SU-DHL-6 (cell line): Measurements from ENCODE around the gene TRIM24.

Experiments
- EZH2phosphoT487 ChIP-seq: fragments of 200-600 bp; sonication (generic), shearing (Covaris generic); conservative IDR thresholded peaks from 2 replicates; pipeline ENCODE4 v1.6.1; 2018; ENCODE audit warnings: mild to moderate bottlenecking, antibody characterized with exemption, low read length, moderate library complexity, mixed read lengths
- TF ChIP-seq, protein P1 (sequence below): fragments of 200-600 bp; sonication (generic); IDR thresholded peaks from one replicate; pipeline ENCODE4 v1.5.1; 2017; ENCODE audit warnings: antibody characterized with exemption, mild to moderate bottlenecking, low read length, moderate library complexity; ENCODE audit not compliant: insufficient read depth, poor library complexity, severe bottlenecking

DNA sequence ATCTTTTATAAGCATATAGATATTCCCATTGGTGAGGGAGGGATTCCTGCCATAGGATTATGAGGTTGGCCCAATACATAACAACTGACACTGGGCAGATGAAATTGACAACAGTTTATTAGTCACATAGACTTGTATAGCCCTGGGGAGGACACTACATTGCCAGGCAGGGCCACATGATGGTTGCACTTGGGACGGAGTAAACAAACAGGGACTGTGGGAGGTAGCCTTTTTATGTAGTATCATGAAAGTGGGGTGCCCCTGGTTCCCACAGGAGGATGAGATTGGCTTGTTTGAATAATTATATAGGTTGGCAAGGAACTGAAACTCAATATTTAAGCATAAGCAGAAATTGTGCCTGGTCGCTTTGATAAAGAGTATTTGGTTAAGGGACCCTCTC lies 23.5 kb downstream of the TRIM24 start:
- TF ChIP-seq, protein P1, sequence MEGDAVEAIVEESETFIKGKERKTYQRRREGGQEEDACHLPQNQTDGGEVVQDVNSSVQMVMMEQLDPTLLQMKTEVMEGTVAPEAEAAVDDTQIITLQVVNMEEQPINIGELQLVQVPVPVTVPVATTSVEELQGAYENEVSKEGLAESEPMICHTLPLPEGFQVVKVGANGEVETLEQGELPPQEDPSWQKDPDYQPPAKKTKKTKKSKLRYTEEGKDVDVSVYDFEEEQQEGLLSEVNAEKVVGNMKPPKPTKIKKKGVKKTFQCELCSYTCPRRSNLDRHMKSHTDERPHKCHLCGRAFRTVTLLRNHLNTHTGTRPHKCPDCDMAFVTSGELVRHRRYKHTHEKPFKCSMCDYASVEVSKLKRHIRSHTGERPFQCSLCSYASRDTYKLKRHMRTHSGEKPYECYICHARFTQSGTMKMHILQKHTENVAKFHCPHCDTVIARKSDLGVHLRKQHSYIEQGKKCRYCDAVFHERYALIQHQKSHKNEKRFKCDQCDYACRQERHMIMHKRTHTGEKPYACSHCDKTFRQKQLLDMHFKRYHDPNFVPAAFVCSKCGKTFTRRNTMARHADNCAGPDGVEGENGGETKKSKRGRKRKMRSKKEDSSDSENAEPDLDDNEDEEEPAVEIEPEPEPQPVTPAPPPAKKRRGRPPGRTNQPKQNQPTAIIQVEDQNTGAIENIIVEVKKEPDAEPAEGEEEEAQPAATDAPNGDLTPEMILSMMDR, result no peak
- TF ChIP-seq EZH2phosphoT487, result no peak
